ENCODE measurements around the gene SLC13A3.

DNA sequence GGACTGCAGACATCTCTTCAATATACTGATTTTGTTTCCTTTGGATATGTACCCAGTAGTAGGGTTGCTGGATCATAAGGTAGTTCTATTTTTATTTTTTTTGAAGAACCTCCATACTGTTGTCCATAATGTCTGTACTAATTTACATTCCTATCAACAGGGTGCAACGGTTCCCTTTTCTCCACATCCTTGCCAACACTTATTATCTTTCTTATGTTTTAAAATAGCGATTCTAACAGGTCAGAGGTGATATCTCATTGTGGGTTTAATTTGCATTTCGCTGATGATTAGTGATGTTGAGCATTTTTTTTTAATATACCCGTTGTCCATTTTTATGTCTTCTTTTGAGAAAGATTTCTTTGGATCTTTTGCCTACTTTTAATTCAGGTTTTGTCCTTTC is 39.9 kb upstream of the SLC13A3 start:
- TF ChIP-seq POLR2A (IDR thresholded peaks at IDR 0.05; ENCODE audit: low read depth, low read length), result no peak
- TF ChIP-seq GATA2 (IDR thresholded peaks at IDR 0.05; ENCODE audit: insufficient read depth, insufficient read length, low read depth, low read length), result no peak
- no peak for TF ChIP-seq FOS (IDR thresholded peaks at IDR 0.05; ENCODE audit: borderline replicate concordance, insufficient read depth, low read length)
- TF ChIP-seq, protein P1, sequence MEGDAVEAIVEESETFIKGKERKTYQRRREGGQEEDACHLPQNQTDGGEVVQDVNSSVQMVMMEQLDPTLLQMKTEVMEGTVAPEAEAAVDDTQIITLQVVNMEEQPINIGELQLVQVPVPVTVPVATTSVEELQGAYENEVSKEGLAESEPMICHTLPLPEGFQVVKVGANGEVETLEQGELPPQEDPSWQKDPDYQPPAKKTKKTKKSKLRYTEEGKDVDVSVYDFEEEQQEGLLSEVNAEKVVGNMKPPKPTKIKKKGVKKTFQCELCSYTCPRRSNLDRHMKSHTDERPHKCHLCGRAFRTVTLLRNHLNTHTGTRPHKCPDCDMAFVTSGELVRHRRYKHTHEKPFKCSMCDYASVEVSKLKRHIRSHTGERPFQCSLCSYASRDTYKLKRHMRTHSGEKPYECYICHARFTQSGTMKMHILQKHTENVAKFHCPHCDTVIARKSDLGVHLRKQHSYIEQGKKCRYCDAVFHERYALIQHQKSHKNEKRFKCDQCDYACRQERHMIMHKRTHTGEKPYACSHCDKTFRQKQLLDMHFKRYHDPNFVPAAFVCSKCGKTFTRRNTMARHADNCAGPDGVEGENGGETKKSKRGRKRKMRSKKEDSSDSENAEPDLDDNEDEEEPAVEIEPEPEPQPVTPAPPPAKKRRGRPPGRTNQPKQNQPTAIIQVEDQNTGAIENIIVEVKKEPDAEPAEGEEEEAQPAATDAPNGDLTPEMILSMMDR (IDR thresholded peaks at IDR 0.05; ENCODE audit: extremely low read depth in 1 of 2, insufficient read depth in 1 of 2, low read depth in 1 of 2, low read length in 2 of 2), result no peak
- TF ChIP-seq EZH2 (IDR thresholded peaks at IDR 0.05; ENCODE audit: borderline replicate concordance, low read depth, low read length, severe bottlenecking), result no peak
- TF ChIP-seq POLR2AphosphoS5 (IDR thresholded peaks at IDR 0.05; ENCODE audit: insufficient read depth, low read depth, low read length), result no peak
- TF ChIP-seq JUN (IDR thresholded peaks at IDR 0.05; ENCODE audit: borderline replicate concordance, insufficient read depth, insufficient read length, low read depth), result no peak
